K562 (cell line): ENCODE data around the gene PPFIA3. TPM values are rescaled to one million over a fixed set of nuclear protein-coding genes. Genes with fewer than 3 reads are reported as not detected.

Experiments
- CHD2 ChIP-seq: IDR thresholded peaks from 2 replicates; pipeline ENCODE4 v1.6.1; 2011; ENCODE audit warnings: low read depth, low read length
- CTBP1 ChIP-seq: fragments of 450-650 bp; IDR thresholded peaks from 2 replicates; pipeline ENCODE4 v1.6.1; 2016; ENCODE audit warnings: borderline replicate concordance
- EHMT2 ChIP-seq: fragments of 450-650 bp; IDR thresholded peaks from 2 replicates; pipeline ENCODE4 v1.6.1; 2018; ENCODE audit warnings: antibody characterized with exemption
- HIVEP1 ChIP-seq: fragments of 250-450 bp; sonication (Bioruptor Pico); IDR thresholded peaks from 2 replicates; pipeline ENCODE4 v1.4.0; 2020; ENCODE audit warnings: mild to moderate bottlenecking
- HLTF ChIP-seq: fragments of 450-650 bp; IDR thresholded peaks from 2 replicates; pipeline ENCODE4 v1.6.1; 2016
- LEF1 ChIP-seq: fragments of 450-650 bp; IDR thresholded peaks from 2 replicates; pipeline ENCODE4 v1.6.1; 2016; ENCODE audit warnings: mild to moderate bottlenecking
- MCM2 ChIP-seq: fragments of 450-650 bp; IDR thresholded peaks from 2 replicates; pipeline ENCODE4 v1.6.1; 2017; ENCODE audit warnings: low read depth, mild to moderate bottlenecking
- PHF8 ChIP-seq: fragments of 200-600 bp; sonication (generic); IDR thresholded peaks from 2 replicates; pipeline ENCODE4 v1.6.1; 2012; ENCODE audit warnings: mixed run types, mild to moderate bottlenecking, inconsistent platforms, low read length, moderate library complexity, borderline replicate concordance
- SUPT5H ChIP-seq: fragments of 450-650 bp; IDR thresholded peaks from 2 replicates; pipeline ENCODE4 v1.6.1; 2016
- U2AF2 ChIP-seq: fragments of 200-400 bp; formaldehyde crosslinking; optimal IDR thresholded peaks from 2 replicates; pipeline ENCODE3; 2017; ENCODE audit warnings: low read depth, mild to moderate bottlenecking, low read length
- ZNF212 ChIP-seq: fragments of 450-650 bp; formaldehyde crosslinking; IDR thresholded peaks from 2 replicates; pipeline ENCODE4 v1.4.0; 2020; ENCODE audit warnings: mild to moderate bottlenecking
- ZNF3 ChIP-seq: fragments of 250-450 bp; sonication (Bioruptor Pico); IDR thresholded peaks from 2 replicates; pipeline ENCODE4 v1.5.0; 2021; ENCODE audit warnings: mild to moderate bottlenecking, moderate library complexity
- ZNF695 ChIP-seq: fragments of 450-650 bp; formaldehyde crosslinking; IDR thresholded peaks from 2 replicates; pipeline ENCODE4 v1.4.0; 2020; ENCODE audit warnings: mild to moderate bottlenecking, moderate library complexity
- ZSCAN32 ChIP-seq: fragments of 450-650 bp; formaldehyde crosslinking; IDR thresholded peaks from 2 replicates; pipeline ENCODE4 v1.4.0; 2020; ENCODE audit warnings: mild to moderate bottlenecking, moderate library complexity
- polyA plus RNA-seq, 8 experiments: library from polyadenylated mRNA; depleted of rRNA in 4 of 8; stranded (reverse) in 5 of 8; unstranded in 3 of 8; fragments of >200 nt; fragmentation: Nextera tagmentation in 2 of 8; fragmentation: Illumina TruSeq in 1 of 8; extraction: Ambion mirVana in 2 of 8; extraction: Trizol in 1 of 8; gene quantifications; 2 replicates each; pipeline versions ENCODE4 v1.2.1 to v1.2.3, GENCODE V29; 2011 to 2014; ENCODE audit warnings: inconsistent platforms in 1 of 8, missing spikeins in 1 of 8
- total RNA-seq, 7 experiments: library from RNA; depleted of rRNA in 6 of 7; stranded (reverse); fragments of >200 nt in 6 of 7; fragmentation: Illumina TruSeq in 2 of 7; extraction: Trizol in 2 of 7; gene quantifications; 2 replicates each; pipeline versions ENCODE4 v1.2.1 to v1.2.3, GENCODE V29; 2011 to 2021; ENCODE audit warnings: low replicate concordance in 1 of 7
- TF ChIP-seq, protein P1 (sequence below): fragments of 200-600 bp; sonication (generic); IDR thresholded peaks from one replicate; pipeline ENCODE4 v1.6.1; 2012; ENCODE audit warnings: mild to moderate bottlenecking, low read depth, low read length, inconsistent platforms
- TF ChIP-seq, protein P2 (sequence below): fragments of 200-800 bp; sonication (Bioruptor generic); IDR thresholded peaks from 2 replicates; pipeline ENCODE4 v1.6.1; 2017; ENCODE audit warnings: missing genetic modification characterization, missing compliant biosample characterization
- TF ChIP-seq, protein P3 (sequence below): sonication (generic); formaldehyde crosslinking; IDR thresholded peaks from 2 replicates; pipeline ENCODE4 v1.9.0; 2022; ENCODE audit warnings: mild to moderate bottlenecking, missing genetic modification reagents

Gene PPFIA3
- total and polyA plus RNA-seq, 9 of the 15 experiments (the other 6 are each of a cell fraction or from before 2014, with no cell fraction given) = 0.10 to 53.0 (median 17.6) TPM

DNA sequence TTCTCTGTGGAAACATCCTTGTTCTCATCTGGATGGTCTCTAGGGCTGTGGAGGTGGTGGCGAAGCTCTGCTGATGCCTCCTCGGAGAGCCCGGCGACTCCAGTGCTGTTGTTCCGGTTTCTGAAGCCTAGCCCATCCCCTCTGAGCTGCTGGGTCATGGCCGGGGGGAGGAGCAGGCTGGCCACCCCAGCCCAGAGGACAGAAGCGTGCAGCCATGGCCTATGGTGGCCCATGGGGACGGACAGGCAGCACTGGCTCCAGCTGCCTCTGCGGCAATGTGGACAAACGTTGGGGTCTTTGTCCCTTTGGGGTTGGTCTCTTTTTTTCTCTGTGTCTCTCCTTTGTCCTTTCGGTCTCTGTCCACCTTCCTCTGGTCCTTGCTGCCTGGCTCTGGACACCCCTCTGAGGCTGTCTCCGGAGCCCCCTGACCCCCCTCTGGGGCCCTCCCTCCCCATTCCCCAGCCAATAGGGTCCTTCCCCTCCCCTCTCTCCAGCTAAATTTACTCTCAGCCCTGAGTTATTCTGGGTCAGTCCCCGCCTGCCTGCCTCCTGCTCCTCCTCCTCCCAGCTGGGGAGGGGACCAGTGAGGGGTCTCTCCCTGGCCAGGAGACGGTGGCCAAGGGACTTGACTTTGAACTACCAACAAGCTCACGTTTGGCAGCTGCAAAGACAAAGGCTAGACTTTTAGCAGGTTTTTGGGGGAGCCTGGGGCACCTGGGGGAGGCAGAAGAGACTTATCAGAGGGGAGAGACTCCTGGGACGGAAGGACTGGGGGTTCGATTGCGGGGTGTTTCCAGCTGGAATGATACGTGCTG is 35.9 kb downstream of the PPFIA3 start, which contains the start of gene HRC (continued):
- TF ChIP-seq, protein P1, sequence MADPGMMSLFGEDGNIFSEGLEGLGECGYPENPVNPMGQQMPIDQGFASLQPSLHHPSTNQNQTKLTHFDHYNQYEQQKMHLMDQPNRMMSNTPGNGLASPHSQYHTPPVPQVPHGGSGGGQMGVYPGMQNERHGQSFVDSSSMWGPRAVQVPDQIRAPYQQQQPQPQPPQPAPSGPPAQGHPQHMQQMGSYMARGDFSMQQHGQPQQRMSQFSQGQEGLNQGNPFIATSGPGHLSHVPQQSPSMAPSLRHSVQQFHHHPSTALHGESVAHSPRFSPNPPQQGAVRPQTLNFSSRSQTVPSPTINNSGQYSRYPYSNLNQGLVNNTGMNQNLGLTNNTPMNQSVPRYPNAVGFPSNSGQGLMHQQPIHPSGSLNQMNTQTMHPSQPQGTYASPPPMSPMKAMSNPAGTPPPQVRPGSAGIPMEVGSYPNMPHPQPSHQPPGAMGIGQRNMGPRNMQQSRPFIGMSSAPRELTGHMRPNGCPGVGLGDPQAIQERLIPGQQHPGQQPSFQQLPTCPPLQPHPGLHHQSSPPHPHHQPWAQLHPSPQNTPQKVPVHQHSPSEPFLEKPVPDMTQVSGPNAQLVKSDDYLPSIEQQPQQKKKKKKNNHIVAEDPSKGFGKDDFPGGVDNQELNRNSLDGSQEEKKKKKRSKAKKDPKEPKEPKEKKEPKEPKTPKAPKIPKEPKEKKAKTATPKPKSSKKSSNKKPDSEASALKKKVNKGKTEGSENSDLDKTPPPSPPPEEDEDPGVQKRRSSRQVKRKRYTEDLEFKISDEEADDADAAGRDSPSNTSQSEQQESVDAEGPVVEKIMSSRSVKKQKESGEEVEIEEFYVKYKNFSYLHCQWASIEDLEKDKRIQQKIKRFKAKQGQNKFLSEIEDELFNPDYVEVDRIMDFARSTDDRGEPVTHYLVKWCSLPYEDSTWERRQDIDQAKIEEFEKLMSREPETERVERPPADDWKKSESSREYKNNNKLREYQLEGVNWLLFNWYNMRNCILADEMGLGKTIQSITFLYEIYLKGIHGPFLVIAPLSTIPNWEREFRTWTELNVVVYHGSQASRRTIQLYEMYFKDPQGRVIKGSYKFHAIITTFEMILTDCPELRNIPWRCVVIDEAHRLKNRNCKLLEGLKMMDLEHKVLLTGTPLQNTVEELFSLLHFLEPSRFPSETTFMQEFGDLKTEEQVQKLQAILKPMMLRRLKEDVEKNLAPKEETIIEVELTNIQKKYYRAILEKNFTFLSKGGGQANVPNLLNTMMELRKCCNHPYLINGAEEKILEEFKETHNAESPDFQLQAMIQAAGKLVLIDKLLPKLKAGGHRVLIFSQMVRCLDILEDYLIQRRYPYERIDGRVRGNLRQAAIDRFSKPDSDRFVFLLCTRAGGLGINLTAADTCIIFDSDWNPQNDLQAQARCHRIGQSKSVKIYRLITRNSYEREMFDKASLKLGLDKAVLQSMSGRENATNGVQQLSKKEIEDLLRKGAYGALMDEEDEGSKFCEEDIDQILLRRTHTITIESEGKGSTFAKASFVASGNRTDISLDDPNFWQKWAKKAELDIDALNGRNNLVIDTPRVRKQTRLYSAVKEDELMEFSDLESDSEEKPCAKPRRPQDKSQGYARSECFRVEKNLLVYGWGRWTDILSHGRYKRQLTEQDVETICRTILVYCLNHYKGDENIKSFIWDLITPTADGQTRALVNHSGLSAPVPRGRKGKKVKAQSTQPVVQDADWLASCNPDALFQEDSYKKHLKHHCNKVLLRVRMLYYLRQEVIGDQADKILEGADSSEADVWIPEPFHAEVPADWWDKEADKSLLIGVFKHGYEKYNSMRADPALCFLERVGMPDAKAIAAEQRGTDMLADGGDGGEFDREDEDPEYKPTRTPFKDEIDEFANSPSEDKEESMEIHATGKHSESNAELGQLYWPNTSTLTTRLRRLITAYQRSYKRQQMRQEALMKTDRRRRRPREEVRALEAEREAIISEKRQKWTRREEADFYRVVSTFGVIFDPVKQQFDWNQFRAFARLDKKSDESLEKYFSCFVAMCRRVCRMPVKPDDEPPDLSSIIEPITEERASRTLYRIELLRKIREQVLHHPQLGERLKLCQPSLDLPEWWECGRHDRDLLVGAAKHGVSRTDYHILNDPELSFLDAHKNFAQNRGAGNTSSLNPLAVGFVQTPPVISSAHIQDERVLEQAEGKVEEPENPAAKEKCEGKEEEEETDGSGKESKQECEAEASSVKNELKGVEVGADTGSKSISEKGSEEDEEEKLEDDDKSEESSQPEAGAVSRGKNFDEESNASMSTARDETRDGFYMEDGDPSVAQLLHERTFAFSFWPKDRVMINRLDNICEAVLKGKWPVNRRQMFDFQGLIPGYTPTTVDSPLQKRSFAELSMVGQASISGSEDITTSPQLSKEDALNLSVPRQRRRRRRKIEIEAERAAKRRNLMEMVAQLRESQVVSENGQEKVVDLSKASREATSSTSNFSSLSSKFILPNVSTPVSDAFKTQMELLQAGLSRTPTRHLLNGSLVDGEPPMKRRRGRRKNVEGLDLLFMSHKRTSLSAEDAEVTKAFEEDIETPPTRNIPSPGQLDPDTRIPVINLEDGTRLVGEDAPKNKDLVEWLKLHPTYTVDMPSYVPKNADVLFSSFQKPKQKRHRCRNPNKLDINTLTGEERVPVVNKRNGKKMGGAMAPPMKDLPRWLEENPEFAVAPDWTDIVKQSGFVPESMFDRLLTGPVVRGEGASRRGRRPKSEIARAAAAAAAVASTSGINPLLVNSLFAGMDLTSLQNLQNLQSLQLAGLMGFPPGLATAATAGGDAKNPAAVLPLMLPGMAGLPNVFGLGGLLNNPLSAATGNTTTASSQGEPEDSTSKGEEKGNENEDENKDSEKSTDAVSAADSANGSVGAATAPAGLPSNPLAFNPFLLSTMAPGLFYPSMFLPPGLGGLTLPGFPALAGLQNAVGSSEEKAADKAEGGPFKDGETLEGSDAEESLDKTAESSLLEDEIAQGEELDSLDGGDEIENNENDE = no peak
- TF ChIP-seq ZNF212 (CRISPR knock-in tag) (no peak), ZNF695 (CRISPR knock-in tag) (no peak), SUPT5H (peak; percentile 87), PHF8 (peak; percentile 85; the same call in 1 of the 2 replicates), HIVEP1 (CRISPR knock-in tag) (no peak), ZSCAN32 (CRISPR knock-in tag) (no peak), HLTF (no peak), MCM2 (no peak), EHMT2 (peak; percentile 31; the same call in 1 of the 2 replicates), CHD2 (peak; percentile 48), LEF1 (peak; percentile 56; the same call in 1 of the 2 replicates), CTBP1 (peak; percentile 72), ZNF3 (CRISPR knock-in tag) (no peak), U2AF2 (no peak)
- TF ChIP-seq, protein P2, sequence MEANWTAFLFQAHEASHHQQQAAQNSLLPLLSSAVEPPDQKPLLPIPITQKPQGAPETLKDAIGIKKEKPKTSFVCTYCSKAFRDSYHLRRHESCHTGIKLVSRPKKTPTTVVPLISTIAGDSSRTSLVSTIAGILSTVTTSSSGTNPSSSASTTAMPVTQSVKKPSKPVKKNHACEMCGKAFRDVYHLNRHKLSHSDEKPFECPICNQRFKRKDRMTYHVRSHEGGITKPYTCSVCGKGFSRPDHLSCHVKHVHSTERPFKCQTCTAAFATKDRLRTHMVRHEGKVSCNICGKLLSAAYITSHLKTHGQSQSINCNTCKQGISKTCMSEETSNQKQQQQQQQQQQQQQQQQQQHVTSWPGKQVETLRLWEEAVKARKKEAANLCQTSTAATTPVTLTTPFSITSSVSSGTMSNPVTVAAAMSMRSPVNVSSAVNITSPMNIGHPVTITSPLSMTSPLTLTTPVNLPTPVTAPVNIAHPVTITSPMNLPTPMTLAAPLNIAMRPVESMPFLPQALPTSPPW (CRISPR knock-in tag) = peak; percentile 89
- TF ChIP-seq, protein P3, sequence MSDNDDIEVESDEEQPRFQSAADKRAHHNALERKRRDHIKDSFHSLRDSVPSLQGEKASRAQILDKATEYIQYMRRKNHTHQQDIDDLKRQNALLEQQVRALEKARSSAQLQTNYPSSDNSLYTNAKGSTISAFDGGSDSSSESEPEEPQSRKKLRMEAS = peak; percentile 11; the same call in 1 of the 2 replicates
